PC-9 (cell line): Measurements from ENCODE around the gene BRD1. TPM values are rescaled to one million over a fixed set of nuclear protein-coding genes. Genes with fewer than 3 reads are reported as not detected.

ENCODE experiments used
- BruUV-seq: library from RNA; stranded (reverse); fragments of 400-500 nt; replicated peaks from 2 replicates; lab custom pipeline; 2021; lab: Mats Ljungman, UMichigan
- CTCF ChIA-PET: fragments of 300-600 bp; sonication (Branson Sonifier 250); formaldehyde crosslinking; loops from one replicate; lab custom pipeline; 2022; ENCODE audit warnings: antibody characterized with exemption; lab: Charles Lee
- POLR2A ChIA-PET: fragments of 300-600 bp; sonication (Branson Sonifier 250); formaldehyde crosslinking; loops from one replicate; lab custom pipeline; 2022; ENCODE audit warnings: antibody characterized with exemption; ENCODE audit not compliant: unreplicated experiment; lab: Charles Lee
- DNase-seq, 2 experiments: peaks; one replicate each; pipeline versions ENCODE4 v3.0.0 to v3.0.0-alpha.2; 2015 to 2022; ENCODE audit warnings: mixed read lengths in 1 of 2
- H2AFZ ChIP-seq: fragments of 200-600 bp; sonication (generic); 2 replicates; pipeline ENCODE4 v1.8.1; 2017; ENCODE audit warnings: antibody characterized with exemption
- H3F3A ChIP-seq: fragments of 200-600 bp; sonication (generic); 2 replicates; pipeline ENCODE4 v1.8.1; 2017; ENCODE audit warnings: antibody characterized with exemption, mild to moderate bottlenecking, low read depth; ENCODE audit not compliant: insufficient read depth
- H3K27ac ChIP-seq: fragments of 200-600 bp; sonication (generic); 2 replicates; pipeline ENCODE4 v1.6.1; 2016; ENCODE audit warnings: mixed run types
- H3K27me3 ChIP-seq: fragments of 200-600 bp; sonication (generic); 2 replicates; pipeline ENCODE4 v1.6.1; 2016; ENCODE audit warnings: low read depth, mixed run types; ENCODE audit not compliant: insufficient read depth
- H3K36me3 ChIP-seq: fragments of 200-600 bp; sonication (generic); 2 replicates; pipeline ENCODE4 v1.6.1; 2016; ENCODE audit warnings: low read depth, mixed run types
- H3K4me1 ChIP-seq: fragments of 200-600 bp; sonication (generic); replicated peaks from 2 replicates; pipeline ENCODE4 v1.6.1; 2016; ENCODE audit warnings: mixed run types; ENCODE audit not compliant: insufficient read depth
- H3K4me2 ChIP-seq: fragments of 200-600 bp; sonication (generic); 2 replicates; pipeline ENCODE4 v1.6.1; 2017; ENCODE audit warnings: mixed run types
- H3K4me3 ChIP-seq: fragments of 200-600 bp; sonication (generic); 2 replicates; pipeline ENCODE4 v1.6.1; 2016; ENCODE audit warnings: mixed run types
- H3K79me2 ChIP-seq: fragments of 200-600 bp; sonication (generic); 2 replicates; pipeline ENCODE4 v1.6.1; 2017; ENCODE audit warnings: low read depth, mixed run types
- H3K9me2 ChIP-seq: fragments of 200-600 bp; sonication (generic); 2 replicates; pipeline ENCODE4 v1.8.1; 2017; ENCODE audit warnings: mild to moderate bottlenecking; ENCODE audit not compliant: insufficient read depth
- H3K9me3 ChIP-seq: fragments of 200-600 bp; sonication (generic); 2 replicates; pipeline ENCODE4 v1.8.1; 2016; ENCODE audit warnings: low read depth; ENCODE audit not compliant: insufficient read depth
- H4K20me1 ChIP-seq: fragments of 200-600 bp; sonication (generic); 2 replicates; pipeline ENCODE4 v1.8.1; 2017; ENCODE audit not compliant: insufficient read depth
- EZH2 ChIP-seq: fragments of 200-600 bp; sonication (generic); IDR thresholded peaks from 2 replicates; pipeline ENCODE4 v1.8.0; 2017; ENCODE audit warnings: antibody characterized with exemption, low read depth
- intact Hi-C: fragments of 100-400 bp; cut with micrococcal nuclease; formaldehyde crosslinking; loops from one replicate; pipeline ENCODE4 v1.10.0; 2022; ENCODE audit not compliant: unreplicated experiment
- total RNA-seq: library from RNA; stranded (reverse); gene quantifications from 2 replicates; pipeline ENCODE4 v1.2.3, GENCODE V29; 2021
- TF ChIP-seq, protein P1 (sequence below): fragments of 200-600 bp; sonication (generic); conservative IDR thresholded peaks from 2 replicates; pipeline ENCODE4 v1.6.1; 2017; ENCODE audit warnings: mixed run types, antibody characterized with exemption, mild to moderate bottlenecking, moderate library complexity

BRD1 gene
- total RNA-seq, 1 experiment from 2014 or later: 28.5 TPM

DNA sequence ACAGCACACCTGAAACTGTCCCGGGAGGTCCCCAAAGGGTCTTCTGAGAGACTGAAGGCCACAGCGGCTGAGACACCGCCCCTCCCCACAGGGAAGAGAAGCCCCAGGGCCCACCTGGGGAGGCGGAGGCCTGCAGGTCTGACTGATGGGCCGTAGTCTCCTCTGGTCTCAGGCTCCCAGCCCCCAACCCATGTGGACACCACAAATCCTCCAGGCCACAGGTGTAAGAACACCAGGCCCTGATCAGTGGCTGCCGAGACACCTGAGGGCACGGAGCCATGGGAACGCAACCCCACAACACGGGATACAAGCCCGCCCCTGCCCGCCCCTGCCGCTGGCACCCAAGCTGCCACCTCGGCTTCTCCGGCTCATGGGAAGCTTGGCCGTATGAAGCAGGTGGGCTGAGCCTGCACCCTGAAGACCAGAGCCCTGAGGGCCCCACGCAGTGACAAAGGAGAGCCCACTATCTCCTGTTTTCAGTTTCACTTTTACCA, 46.3 kb downstream of the BRD1 start:
- Histone ChIP-seq H3K79me2 (peaks cover 33% of the 10 kb centered on the region), H3K9me3 (no peaks in the 10 kb centered on the region), H3K4me1 (no peaks in the 10 kb centered on the region), H3K4me2 (no peak overlapping the region), H3F3A (no peaks in the 10 kb centered on the region; the same call in 1 of the 2 replicates), H3K4me3 (no peak overlapping the region), H3K27me3 (no peaks in the 10 kb centered on the region), H3K9me2 (no peaks in the 10 kb centered on the region), H3K27ac (no peak overlapping the region), H4K20me1 (peaks cover 86% of the 10 kb centered on the region), H2AFZ (no peak overlapping the region), H3K36me3 (peaks cover 17% of the 10 kb centered on the region; the same call in 1 of the 2 replicates)
- no TSS peak for BruUV-seq
- no peak for TF ChIP-seq EZH2
- TF ChIP-seq, protein P1, sequence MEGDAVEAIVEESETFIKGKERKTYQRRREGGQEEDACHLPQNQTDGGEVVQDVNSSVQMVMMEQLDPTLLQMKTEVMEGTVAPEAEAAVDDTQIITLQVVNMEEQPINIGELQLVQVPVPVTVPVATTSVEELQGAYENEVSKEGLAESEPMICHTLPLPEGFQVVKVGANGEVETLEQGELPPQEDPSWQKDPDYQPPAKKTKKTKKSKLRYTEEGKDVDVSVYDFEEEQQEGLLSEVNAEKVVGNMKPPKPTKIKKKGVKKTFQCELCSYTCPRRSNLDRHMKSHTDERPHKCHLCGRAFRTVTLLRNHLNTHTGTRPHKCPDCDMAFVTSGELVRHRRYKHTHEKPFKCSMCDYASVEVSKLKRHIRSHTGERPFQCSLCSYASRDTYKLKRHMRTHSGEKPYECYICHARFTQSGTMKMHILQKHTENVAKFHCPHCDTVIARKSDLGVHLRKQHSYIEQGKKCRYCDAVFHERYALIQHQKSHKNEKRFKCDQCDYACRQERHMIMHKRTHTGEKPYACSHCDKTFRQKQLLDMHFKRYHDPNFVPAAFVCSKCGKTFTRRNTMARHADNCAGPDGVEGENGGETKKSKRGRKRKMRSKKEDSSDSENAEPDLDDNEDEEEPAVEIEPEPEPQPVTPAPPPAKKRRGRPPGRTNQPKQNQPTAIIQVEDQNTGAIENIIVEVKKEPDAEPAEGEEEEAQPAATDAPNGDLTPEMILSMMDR: no peak
- ChIA-PET POLR2A (no interaction called here), CTCF (no interaction called here)
- intact Hi-C loops: no loop called here
- no peak for DNase-seq

DNA sequence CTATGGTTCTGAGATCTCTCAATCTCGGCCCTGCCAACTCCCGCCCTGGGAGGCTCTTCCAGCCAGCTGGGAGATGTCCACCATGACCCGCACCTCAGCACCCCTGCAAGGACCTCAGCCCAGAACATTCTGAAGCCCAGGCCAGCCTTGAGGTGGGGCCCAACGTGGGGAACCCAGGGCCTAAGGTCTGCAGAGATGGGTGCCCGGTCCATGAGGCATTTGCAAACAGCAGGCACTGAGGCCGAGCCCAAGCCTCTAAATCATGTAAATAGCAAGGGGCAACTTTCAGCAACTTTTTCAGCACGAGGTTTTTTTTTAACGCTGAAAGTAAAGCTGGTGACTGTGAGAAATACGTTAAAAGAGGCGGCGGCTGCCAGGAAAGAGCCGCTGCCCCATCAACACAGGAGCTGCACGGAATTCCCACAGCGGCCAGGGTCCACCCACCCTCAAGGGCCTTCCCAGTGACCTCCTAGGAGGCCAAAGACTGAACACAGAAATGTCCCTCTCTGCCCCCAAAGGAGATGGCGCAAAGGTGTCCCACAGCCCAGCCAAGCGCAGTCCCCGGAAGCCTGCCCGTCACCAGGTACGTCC, 46.9 kb downstream of the BRD1 start:
- no peak overlapping the region for H2AFZ ChIP-seq
- peaks cover 16% of the 10 kb centered on the region; the same call in 1 of the 2 replicates for H3K36me3 ChIP-seq
- no peak for DNase-seq
- ChIA-PET POLR2A (no interaction called here), CTCF (no interaction called here)
- no peak overlapping the region for H3K4me3 ChIP-seq
- no peaks in the 10 kb centered on the region; the same call in 1 of the 2 replicates for H3F3A ChIP-seq
- no peaks in the 10 kb centered on the region for H3K9me2 ChIP-seq
- BruUV-seq: no TSS peak
- H3K4me1 ChIP-seq: no peaks in the 10 kb centered on the region
- no peak overlapping the region for H3K27ac ChIP-seq
- TF ChIP-seq, protein P1: no peak
- no peak for TF ChIP-seq EZH2
- peaks cover 30% of the 10 kb centered on the region for H3K79me2 ChIP-seq
- H4K20me1 ChIP-seq: peaks cover 85% of the 10 kb centered on the region
- intact Hi-C loops: no loop called here
- no peaks in the 10 kb centered on the region for H3K9me3 ChIP-seq
- H3K27me3 ChIP-seq: no peaks in the 10 kb centered on the region
- H3K4me2 ChIP-seq: no peak overlapping the region

DNA sequence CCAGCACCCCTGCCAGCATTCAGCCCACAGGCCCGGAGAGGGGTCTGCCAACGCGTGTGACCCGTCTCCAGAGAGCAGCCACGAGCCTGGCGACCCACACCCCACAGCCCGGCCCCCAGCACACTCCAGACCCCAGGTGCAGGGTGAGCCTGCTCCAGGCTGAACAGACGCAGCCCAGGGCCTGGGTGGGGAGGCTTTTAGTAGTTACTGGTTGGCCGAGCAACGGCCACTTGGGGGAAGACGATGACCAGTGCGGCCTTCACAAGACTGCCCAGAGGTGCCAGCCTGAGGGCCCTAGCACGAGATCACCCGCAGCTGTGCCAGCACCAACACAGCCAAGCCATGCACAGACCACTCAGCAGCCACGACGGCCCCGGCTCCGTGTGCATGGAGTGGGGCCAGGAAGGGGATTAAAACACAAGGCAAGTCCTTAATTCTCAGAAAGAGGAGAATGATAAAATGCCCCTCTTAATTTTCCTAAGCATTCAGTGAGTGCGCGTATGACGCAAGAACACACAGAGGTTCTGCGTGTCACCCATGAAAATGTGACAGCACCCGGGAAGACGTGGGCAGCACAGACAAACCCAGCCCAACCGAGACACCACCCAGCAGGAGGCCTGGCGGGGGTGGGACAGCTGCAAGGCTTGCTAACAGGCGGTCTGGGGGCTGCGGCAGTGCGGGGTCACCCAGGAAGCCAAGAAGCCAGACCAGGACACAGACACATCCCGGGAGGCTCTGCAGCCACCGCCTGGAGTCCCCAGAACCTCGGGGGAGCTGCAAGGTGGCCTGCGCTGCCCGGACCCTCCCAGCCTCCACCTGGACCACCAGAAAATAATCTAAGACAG, 47.6 kb downstream of the BRD1 start:
- peaks cover 78% of the 10 kb centered on the region for H4K20me1 ChIP-seq
- CTCF ChIA-PET: interaction anchor here (1.0 kb wide), 1 partner anchor 137 kb away, joined by 3 read pairs; no protein-coding TSS in a partner anchor

More for the DNA sequence above, 47.6 kb downstream of the BRD1 start:
- H3K27ac ChIP-seq: no peak overlapping the region
- intact Hi-C loops: no loop called here
- no peak overlapping the region for H3K4me3 ChIP-seq
- POLR2A ChIA-PET: no interaction called here
- H3F3A ChIP-seq: no peaks in the 10 kb centered on the region; the same call in 1 of the 2 replicates
- H3K36me3 ChIP-seq: peaks cover 16% of the 10 kb centered on the region; the same call in 1 of the 2 replicates
- BruUV-seq: no TSS peak
- no peaks in the 10 kb centered on the region for H3K27me3 ChIP-seq
- peaks cover 23% of the 10 kb centered on the region for H3K79me2 ChIP-seq
- H3K9me2 ChIP-seq: no peaks in the 10 kb centered on the region
- no peak for DNase-seq
- no peak overlapping the region for H2AFZ ChIP-seq
- no peaks in the 10 kb centered on the region for H3K4me1 ChIP-seq
- no peak overlapping the region for H3K4me2 ChIP-seq
- no peaks in the 10 kb centered on the region for H3K9me3 ChIP-seq
- TF ChIP-seq EZH2: no peak
